ENCODE results near the gene PBX2.

GRCh38 chr6:32184084-32184640 lies 5.8 kb downstream of the PBX2 start, which contains the start of gene AGER:
- no peak for TF ChIP-seq USF2 (IDR thresholded peaks at IDR 0.05; ENCODE audit: low read depth, low read length)
- no peak for TF ChIP-seq POLR2A (IDR thresholded peaks at IDR 0.05; ENCODE audit: low read depth, low read length)
- TF ChIP-seq CTCF (conservative IDR thresholded peaks at IDR 0.05; ENCODE audit: low read depth, low read length): no peak
- TF ChIP-seq ELK1 (IDR thresholded peaks at IDR 0.05; ENCODE audit: borderline replicate concordance, low read depth, low read length): no peak
- TF ChIP-seq RAD21 (IDR thresholded peaks at IDR 0.05; ENCODE audit: low read length): no peak
- TF ChIP-seq MXI1 (IDR thresholded peaks at IDR 0.05; ENCODE audit: borderline replicate concordance, low read depth, low read length): no peak
